Medulla oblongata (tissue), 1 donor: ENCODE measurements around the gene GALNT18.

Experiments
- DNase-seq: peaks from one replicate; pipeline ENCODE4 v3.0.0-alpha.2; 2015; ENCODE audit errors: extremely low spot score

GALNT18 gene

DNA sequence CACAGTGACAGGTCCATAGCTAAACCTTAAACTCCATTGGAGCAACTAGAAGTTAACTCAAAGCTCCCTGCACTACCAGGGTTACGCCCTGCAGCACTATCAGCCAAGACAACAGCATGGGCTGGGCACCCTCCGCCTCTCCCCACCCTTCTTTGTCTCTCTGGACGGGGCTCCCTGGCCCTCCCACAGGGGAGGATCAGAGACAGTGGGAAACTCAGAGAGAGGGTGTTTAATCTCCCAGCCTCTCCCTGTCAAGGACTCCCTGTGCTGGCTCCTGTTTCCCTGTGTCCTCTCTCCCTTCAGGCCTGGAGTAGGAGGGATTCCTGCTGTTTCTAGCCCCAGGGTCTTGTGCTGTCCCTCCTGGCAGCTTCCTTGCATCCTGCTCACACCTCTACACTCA, 211.9 kb downstream of the GALNT18 start:
- no peak for DNase-seq

DNA sequence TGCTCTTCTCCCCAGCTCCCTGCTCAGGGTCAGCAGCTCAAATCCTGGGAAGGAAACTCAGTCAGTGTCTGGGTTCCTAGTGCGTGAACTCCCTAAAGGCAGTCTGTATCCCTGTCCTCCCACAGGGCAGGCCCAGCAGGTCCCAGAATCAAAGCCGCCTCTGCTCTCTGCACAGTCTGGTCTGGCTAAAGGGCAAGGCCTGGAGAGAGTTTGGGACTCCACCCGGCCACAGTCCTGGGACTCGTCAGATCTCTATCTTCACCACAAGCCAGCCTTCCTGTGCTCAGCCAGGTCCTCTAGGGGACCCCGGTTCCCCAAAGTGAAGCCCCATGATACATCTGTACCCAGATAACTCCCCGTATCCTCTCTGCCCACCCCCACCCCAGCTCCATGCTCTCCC, 212.6 kb downstream of the GALNT18 start:
- no peak for DNase-seq

DNA sequence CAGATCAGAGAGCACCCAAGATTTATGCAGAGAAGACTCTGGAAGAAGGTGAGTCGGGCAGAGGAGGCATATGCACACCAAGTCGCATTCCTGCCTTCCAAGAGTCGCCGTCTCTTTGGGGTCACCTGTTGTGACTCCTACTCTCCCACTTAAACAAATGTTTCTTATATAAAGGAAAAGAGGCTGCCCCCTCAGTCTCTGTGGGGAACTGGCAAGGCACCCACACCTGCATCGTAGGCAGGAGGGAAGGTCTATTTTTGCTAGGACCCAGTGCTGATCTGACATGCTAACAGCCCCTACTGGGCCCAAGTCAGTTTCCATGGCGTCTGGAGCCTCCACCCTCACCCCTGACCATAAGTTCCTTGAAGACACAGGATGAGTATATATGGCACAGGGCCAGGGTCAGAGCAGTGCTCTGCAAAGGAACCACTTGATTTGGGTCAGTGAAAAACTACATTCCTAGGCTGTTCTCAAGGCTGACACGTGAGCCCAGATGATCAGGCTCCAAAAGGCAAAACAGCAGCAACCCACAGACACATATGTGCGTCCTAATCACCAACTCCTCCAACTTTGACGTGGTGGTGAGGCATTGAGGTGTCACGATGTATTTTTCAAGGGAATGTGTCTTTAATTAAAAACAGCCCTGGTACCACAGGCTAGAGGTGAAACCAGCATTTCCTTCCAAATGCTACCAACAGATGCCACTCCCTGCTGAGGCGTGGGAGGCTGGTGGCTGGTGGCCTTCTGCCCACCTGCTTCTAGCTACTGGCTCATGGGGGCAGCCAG, 213.2 kb downstream of the GALNT18 start:
- no peak for DNase-seq

DNA sequence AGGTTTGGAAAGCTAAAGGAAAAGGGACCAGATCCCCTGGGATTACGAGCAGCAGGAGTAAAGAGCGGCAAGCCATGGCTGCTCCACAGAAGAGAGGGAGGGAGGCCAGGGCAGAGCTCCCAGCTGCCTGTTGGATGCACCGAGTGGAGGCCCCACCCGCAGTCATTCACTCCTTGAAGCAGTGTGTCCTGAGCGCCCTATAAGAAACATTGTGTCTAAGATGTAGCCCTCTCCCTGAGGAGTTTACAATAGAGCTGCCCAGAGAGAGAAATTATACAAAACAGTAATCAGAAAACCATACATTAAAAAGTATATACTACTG, 214.1 kb downstream of the GALNT18 start:
- DNase-seq, result no peak

DNA sequence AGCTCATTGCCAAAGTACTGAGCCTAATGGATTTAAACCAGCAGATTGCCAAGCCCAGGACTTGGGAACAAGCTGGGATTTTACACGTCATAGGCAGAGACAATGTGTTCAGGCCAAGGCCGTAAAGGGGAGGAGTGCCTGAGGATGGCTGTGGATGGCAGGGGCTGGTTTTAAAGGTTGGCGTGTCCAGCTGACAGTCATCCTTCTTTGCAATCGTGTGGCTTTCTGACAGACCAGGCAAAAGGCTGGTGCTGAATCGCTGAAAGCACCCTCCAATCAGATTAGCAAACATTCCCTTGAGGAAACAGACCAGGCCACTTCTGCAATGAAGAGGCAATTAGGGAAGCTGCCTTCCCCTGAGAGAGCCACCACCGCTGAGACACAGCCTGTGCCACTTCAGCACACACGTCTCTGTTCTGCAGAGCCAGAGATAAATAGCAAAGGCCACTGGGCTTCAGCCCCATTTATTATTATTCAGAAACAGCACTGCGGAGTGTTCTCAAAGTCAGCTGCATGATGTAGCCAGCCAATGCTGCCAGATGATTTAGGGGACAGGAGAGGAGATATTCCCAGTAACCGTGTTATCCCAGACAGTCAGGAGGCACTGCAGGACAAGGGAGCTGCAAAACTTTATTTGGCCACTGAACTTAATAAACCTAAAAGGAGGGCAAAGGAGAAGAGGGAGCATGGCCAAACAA, 214.6 kb downstream of the GALNT18 start:
- DNase-seq, result peak; percentile 49

DNA sequence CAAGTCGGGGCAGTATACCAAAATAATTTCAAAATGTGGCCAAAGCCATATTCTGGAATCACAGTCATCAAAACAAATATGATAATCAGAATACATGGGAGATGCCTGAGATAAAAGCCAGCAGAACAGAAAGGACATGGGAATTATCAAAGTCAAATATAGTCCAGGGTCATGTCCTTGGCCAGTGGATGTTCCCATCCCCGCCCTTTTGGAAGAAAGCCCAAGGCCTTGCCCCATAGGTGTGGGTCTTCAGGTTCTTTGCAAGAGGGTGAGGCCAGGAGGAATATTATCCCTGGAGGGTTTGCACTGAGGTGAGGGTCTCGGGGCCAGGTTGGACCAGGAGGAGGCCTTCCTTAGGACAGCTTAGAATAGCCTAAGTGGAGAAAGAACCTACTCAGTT, 215.2 kb downstream of the GALNT18 start:
- no peak for DNase-seq

DNA sequence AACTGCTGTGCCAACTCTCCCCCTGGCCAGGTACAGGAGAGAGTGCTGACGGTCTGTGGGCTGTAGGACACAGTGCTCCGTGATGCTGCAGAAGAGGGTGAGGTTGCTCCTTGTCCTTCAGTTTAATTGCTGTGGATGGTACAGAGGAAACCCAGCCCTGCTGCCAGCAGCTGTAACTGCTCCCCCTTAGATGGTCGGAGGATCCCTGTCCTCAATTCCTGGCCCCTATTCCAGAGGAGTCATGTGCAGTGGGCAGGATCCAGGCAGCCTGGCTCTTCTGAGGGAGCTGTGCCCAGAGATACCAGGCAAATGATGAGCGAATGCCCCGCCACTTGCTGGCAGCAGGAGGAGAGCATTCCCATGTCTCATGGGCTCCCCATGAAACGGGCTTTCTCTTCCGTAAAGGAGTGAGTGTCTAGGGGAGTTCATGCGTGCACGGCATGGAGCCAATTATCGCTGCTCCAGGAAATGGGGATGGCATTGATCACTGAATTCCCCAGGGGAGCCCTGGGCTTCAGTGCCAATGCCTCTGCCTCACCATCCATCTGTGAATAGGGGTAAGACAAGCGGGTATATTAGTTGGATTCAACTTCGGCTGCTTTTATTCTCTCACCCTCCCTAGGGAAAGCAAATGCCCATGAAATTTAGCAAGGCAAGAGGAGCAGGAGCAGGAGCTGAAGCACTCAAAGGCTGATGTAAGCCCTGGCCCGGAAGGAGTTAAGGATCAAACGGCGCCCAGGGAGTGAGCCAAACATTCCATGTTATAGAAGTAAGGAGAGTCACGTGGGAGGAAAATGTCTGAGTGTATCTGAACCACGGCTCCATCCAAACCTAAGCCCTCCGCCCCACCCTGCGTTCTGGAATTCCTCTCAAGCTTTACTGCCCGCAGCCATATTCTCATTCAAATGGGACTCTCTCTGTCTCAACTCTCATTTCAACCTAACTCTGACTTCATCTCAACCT, 217.8 kb downstream of the GALNT18 start:
- no peak for DNase-seq

DNA sequence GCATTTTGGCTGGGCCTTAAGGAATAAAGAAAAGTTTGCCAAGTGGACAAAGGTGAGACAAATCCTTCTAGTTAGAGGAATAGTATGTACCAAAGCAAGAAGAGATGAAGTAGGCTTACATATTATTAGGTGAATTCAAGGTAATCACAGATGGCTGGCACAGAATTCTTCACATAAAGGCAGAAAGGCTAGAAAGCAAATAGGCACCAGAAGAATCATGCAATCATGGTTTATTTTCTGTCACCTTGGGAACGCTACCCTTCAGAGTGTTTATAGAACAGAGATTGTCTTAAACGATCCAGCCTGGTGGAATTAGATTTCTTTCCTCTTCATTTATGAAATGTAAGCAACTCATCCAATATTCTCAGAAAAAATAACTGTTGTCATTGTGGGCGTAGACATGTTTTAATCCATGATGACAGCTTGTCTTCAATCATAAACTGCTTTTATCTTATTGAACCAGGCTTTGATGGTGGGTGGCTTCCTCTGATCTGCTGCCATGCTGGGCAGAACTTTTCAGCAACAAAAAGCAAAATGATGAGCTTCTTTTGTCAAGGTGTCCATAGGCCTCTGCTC, 219.8 kb downstream of the GALNT18 start:
- no peak for DNase-seq

DNA sequence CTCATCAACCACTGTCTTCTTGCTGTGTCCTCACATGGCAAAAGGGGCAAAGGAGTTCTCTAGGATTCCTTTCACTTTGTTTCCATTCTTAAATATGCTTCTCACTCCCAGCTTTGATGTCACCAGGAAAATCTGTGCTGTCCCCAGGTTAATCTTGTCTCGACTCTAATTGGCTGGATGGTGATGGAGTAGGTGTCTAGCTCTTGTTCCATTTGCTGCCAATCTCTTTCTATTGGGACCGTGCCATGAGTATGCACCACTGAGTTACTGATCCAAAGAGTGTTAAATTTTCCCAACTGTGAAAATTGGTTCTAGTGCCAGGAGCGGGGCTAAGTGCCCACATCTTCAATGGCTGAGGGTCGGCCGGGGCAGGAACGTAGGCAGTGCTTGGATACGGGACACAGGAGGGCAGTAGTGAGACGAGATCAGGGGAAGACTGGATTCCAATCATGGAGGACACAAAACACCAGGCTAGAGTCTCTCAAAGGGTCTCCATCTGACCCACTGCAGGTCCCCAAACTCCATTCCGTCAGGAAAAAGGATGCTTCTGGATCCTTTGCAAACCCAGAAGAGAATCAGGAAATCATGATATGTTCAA, 221.1 kb downstream of the GALNT18 start:
- DNase-seq, result no peak

DNA sequence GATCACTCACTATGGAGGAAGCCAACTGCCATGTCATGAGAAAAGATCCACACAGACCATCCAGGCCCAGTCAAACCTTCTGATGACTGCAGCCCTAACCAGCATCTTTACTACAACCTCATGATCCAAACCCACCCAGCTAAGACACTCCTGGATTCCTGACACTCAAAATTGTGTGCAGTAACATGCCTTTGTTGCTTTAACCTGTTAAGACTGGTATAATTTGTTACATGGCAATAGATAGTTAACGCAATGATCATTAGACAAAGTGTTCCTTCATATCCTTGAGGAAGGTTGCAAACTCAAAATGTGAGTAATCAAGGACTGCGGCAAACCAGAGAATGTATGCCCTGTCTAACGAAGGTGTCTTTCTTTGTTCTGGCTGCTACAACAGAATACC, 221.7 kb downstream of the GALNT18 start:
- no peak for DNase-seq

DNA sequence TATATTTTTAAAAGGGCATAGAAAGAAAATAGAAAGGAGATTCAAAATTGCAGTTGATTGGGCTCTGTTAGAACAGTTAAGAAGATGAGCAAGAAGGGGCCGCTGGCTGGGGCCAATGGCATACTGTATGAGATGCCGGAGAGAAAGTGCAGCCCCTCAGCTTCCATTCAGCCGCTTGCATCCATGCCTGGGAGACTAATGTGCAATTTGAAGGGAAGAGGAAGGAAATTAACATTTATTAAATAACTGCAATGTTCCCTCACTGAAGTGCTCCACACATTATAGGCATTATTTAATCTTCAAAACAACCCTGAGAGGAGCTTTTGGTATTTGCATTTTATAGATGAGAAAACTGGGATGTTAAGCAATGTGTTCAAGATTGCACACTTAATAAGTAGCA, 224.0 kb downstream of the GALNT18 start:
- DNase-seq, result no peak

DNA sequence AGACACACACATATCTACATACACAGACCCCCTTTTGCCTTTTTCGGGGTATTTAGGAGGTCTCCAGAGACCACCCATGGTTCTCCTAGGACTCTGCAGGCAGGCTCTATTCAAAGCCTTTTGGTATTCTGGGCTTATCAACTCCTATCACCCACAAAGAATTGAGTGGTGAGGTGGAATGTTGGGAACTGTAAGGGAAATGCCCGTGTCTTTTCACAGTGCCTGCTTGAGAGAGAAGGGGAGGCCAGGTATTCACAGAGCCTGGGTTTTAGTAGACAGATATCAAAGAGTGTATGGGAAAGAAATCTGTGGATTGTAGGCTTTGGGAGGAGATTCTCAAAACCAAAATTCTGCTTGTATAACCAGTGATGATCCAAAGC, 224.8 kb downstream of the GALNT18 start:
- no peak for DNase-seq

DNA sequence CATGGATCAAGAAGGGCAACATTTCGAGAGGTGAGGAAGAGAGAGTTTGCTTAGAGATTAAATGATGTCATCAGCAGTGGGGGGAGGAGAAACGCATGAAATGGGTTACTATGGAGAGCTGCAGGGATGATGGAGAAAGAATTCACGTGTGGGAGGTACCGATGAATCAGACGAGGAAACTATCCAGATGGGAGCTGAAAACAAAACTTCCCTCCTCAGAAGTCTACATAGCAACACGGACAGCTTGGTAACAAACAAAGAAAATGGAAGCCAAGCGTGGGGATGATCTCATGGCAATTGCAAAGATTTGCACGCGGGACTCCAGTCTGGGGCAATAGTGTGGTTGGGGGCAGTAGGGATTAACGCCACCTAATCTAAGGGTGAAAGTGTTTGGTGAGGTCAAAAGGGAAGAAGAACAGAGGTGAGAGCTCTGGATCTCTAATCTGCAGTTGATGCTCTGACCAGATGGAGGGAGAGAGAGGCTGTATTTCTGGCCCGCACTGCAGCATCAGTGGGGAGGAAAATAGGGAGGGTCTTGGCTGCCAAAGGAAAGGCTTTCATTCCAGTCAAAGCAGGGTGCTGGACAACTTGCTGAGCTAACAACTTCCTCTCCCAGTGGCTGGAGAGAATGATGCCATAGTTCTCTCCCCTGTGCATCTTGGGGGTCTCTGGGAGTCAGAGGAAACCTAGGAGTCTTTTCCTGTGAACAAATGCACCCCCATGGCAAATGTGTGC, 225.3 kb downstream of the GALNT18 start:
- DNase-seq, result peak; percentile 9

DNA sequence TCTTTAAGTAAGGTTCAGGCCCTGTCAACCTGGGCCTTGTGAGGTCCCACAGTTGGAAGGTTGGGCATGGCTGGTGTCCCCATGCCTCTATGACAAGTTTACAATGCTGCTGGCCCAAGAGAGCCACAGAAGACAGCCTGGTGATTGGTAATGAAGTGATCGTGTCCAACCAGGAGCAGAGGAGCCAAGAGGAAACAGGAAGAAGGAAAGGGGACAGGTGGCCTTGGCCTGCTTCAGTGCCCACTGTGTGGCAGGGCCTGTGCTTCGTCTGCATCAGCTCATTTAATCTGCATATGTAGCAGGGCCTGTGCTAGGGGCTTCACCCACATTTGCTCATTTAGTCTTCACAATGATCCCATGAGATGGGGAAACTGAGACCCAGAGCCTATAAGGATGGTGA, 226.7 kb downstream of the GALNT18 start:
- no peak for DNase-seq

DNA sequence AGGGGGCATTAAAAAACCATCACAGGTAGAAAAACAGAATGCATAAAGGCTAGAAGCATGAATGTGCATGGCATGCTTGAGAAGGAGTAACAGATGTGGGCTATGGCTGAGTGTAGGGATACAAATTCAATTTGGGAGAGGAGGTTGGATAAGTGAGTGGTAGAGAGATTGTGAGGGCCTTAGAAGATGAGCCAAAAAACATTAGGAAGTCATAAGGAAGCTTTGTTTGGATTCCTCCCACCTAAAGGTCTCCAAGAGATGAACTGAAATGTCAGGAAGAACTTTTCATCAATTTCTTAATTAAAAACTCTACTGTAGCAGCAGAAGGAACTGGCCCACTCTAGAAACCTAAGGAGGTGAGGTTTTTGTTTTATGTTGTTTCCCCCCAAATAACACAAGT, 227.6 kb downstream of the GALNT18 start:
- no peak for DNase-seq

DNA sequence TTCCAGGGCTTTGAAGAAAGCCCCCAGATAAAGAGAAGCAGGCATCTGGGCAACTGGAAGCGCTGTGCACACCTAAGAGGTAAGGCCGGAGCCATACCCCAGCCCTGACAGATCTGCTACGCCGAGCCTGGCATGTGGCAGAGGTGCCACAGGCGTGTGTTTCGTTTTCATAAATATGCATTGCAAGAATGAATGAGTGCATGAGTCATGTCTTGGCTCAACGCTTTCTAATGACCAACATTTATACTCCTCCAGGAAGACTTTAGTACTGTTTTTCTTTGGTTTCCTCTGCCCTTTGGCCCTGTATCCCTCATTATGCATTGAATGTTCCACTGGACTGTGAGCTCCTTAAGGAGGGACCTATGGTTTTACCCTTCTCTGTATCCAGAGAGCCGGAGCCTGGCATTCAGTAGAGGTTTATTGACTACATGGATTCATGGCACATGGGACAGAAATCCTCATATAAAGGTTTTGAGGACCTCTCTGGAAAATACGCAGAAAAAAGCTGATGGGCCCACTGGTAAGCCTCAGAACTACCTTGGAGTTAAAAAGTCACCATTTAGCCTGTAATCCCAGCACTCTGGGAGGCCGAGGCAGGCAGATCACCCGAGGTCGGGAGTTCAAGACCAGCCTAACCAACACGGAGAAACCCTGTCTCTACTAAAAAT, 229.9 kb downstream of the GALNT18 start:
- DNase-seq, result no peak

DNA sequence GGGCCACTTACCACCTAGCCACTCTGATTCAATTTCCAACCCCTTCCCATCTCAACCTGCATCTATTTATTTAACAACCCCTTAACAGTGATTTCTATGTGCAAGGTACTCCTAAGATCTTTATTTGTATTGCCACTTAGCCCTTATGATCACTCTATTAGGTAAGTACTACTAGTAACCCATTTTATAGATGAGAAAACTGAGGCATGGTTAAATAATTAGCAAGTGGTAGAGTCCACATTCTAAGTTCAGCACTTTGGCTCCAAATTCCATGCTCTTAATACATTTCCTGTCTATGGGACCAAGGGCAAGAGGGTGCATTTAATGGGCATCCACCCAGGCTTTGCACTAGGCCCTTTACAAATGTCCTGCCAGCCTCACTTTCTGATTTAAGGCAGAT, 230.6 kb downstream of the GALNT18 start:
- no peak for DNase-seq

DNA sequence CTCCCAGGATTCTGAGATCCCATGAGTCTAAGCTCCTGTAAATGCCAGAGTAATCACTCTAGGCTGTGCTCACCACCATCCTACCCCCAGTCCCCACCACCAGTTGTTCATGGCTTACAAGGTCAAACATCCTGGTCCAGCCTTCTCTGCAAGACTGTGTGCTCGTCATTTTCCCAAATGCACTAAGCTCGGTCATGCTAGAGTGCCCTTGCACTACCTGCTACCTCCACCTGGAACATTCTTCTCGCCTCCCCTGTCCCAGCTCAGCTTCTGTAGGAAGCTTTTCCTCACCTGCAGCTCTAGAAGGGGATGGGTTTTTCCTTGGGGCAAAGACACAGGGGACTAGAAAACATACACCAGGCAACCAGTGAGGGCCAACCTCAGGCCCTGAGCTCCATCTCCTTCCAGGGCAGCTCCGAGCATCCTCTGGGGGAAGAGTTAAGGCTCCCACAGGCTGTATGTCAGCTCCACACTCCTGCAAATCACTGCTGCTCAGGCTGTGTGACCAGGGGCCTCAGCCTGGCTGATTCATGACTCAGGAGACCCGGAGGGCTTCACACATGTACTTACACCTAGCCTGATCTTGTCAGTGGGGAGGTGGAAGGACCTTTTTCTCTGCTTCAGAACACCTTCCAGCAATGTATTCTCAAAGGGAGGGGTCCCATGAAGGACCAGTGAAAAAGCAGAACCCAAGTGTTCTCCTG, 231.6 kb downstream of the GALNT18 start:
- DNase-seq, result no peak

DNA sequence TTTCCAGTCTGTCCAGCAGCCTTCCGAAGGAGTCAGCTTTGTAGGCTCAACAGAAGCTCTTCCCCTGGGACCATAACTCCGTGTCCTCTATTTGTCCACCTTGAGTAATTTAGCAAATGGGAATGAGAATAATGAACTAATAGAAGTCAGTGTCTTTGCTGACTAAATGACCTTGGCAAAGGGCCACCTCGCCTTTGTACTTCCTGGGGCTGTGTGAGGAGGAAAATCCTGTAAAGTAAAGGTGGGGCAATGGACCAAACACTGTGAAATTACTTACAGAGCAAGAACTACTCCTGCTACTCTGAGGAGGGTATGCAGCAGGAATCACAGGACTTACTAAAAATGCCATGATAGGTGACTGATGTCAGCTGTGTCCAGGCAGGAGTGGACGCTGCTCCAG, 232.6 kb downstream of the GALNT18 start:
- DNase-seq, result no peak
